K562 treated with DMSO at 1 percent for 4 hours (cell line): ENCODE results near the gene ANKRA2. TPM values are rescaled to one million over a fixed set of nuclear protein-coding genes. Genes with fewer than 3 reads are reported as not detected.

ENCODE experiments used
- total RNA-seq: library from RNA; unstranded; fragments of 300-600 nt; gene quantifications from 2 replicates; pipeline ENCODE4 v1.2.3, GENCODE V29; 2022; ENCODE audit not compliant: insufficient read depth

ANKRA2 gene
- total RNA-seq, result 9.7 and 18.2 TPM in 2 replicates

GRCh38 chr5:73565139-73565968 lies at the start of gene ANKRA2, which contains the start of gene UTP15:
ANKRA2 (minus strand) TSS chr5:73565639; CDS start chr5:73562881, 2,758 bp downstream.
UTP15 (plus strand) TSS chr5:73565743; CDS start chr5:73567345, 1,602 bp downstream.

Other genes starting within 250 kb of the ANKRA2 start
- gene FOXD1, start 116.9 kb downstream of the ANKRA2 start, total RNA-seq, result not detected in 2 replicates
- 782 and 850 TPM in 2 replicates for gene BTF3, start 67.2 kb downstream of the ANKRA2 start, total RNA-seq
- 3.8 and 4.2 TPM in 2 replicates for gene UTP15, start 104 bp upstream of the ANKRA2 start, total RNA-seq
- gene ARHGEF28, start 60.6 kb upstream of the ANKRA2 start, total RNA-seq, result not detected in 2 replicates